Stimulated activated naive CD8-positive, alpha-beta T cell treated with anti-CD3 and anti-CD28 coated beads, Interleukin-15, Interleukin-2, amounts not matched to agents 100 U/mL and 50 U/mL, for 24 hours (primary cell): ENCODE results near the gene LRRC8D.

Experiments
- ATAC-seq: fragments of 150-1000 bp; cut with Tn5 transposase; one replicate; pipeline ENCODE4 v1.10.0; 2021
- DNase-seq: peaks from one replicate; pipeline ENCODE4 v3.0.0; 2021

Gene LRRC8D

DNA sequence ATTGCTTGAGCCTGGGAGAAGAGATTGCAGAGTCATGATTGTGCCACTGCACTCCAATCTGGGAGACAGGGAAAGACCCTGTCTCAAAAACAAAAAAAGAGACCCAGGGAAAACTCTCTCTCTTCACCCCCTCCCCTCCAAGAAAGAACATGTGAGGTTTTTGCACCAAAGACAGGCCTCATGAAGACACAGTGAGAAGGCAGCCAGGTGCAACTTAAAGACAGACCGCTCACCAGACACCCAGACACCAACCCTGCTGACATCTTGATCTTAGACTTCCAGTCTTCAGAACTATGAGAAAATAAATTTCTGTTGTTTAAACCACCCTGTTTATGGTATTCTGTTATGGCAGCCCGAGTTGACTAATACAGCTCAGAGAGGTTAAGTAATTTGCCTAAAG lies 13.3 kb upstream of the LRRC8D start:
- no peak for ATAC-seq

DNA sequence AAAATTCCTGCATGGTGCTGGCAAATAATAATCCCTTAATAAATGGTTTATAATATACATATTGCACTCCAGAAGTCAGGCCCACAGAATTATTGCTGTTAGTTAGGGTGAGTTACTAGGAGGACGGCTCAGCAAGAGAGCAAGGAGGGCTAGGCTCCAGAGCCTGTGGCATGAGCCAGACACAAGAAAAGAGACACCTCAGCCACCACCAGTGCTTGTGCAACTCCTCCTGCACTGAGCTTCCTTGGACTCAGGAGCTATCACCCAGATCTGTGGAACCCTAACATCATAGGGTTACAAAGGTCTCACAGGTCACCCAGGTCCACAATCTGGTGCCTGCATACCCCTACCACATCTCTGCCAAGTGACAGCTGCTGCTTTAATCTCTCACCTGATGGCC lies 12.8 kb upstream of the LRRC8D start:
- DNase-seq (no peak), ATAC-seq (no peak)

More for the DNA sequence above, 13.3 kb upstream of the LRRC8D start:
- DNase-seq = no peak

DNA sequence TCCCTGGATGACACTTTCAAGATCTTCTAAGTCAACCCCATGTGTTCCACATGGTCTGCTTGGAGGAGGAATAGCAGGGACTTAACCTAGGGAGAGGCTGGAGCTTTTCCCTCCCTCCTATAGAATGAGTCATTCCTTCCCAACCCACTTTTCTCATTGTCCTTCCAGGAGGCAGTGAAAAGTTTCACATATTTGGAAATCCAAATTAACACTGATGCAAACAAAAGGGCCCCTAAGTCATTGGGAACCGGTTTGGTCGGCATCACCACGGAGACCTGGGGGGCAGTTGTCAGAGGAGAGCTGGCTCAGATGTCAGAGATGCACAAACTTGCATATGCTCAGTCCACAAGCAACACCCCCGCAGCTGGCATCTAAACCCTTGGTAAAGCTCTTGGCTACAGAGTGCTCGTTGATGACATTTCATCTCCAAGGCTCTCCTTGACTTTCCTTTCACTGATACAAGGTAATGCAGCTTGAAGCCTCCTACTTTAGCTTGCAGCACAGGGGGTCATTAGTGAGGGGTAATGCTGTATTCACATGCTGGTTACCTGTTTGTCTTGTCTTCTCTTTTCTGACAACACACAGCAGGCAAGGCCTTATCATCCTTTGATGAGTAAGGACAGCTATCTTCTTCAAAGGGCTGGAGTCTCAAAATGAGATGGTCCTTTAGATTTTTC lies 12.3 kb upstream of the LRRC8D start:
- ATAC-seq (no peak), DNase-seq (no peak)

GRCh38 chr1:89809556-89809955 lies 11.3 kb upstream of the LRRC8D start:
- DNase-seq (no peak), ATAC-seq (no peak)

GRCh38 chr1:89810302-89810701 lies 10.5 kb upstream of the LRRC8D start:
- DNase-seq (no peak), ATAC-seq (no peak)

- ATAC-seq (no peak), DNase-seq (no peak)
Measured at GRCh38 chr1:89810880-89811279, 10.0 kb upstream of the LRRC8D start.

DNA sequence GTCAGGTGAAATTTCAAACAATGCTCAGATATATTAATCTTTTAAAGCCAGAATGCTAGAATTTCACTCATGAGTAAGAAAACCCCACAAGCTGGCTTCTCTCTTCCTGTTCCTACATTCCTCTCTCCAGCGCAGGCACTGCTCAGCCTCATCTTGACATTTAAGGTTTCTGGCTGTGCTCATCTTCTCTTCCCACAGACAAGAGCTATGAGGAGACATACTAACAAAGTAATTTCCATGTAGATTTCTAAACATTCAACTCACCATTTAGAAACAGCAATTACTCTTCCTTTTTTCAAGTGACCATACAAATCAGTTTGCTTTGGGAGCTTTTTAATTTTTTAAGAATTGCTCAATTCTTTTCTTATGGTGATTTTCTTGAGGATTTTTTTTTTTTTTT lies 7.8 kb upstream of the LRRC8D start:
- no peak for ATAC-seq
- no peak for DNase-seq

GRCh38 chr1:89815040-89815439 lies 5.8 kb upstream of the LRRC8D start:
- DNase-seq = no peak
- ATAC-seq = no peak

GRCh38 chr1:89815611-89816010 lies 5.2 kb upstream of the LRRC8D start:
- no peak for DNase-seq
- ATAC-seq = no peak

- ATAC-seq (no peak), DNase-seq (no peak)
Measured at GRCh38 chr1:89816366-89816765, 4.5 kb upstream of the LRRC8D start.

- ATAC-seq (peak; percentile 58), DNase-seq (peak; percentile 69)
Measured at GRCh38 chr1:89821322-89822108, 683 bp downstream of the LRRC8D start.

- ATAC-seq (no peak), DNase-seq (no peak)
Measured at GRCh38 chr1:89822109-89822962, 1.5 kb downstream of the LRRC8D start.

DNA sequence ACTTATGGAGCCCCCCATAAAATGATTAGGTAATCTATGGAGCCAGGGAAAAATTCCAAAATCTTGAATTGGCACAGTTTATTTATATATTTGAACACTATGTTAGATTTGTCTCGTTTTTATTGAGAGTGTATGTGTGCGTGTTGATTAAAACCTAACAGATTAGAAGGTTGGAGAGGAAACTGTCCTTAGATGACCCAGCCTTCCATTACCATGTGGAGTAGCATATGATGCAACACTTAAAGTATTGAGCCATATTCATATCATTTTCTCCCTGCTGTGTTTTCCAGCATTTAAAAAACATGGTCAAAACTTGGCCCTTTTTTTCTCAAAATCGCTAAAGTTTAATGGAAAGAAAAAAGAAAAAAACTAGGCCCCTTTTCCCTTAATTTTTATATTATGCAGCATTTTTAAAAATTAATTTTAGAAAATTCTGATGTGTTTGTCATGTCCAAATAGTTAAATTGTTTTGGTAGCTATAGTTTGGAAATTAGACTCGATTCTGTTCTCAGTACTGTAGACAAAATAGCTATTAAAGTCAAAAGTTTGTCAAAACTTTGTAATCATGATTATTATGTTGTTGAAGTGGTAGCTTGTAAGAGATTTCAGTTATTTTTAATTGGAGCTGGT lies 2.3 kb downstream of the LRRC8D start:
- DNase-seq (no peak), ATAC-seq (no peak)

GRCh38 chr1:89823679-89824292 lies 3.0 kb downstream of the LRRC8D start:
- DNase-seq = no peak
- ATAC-seq = no peak

GRCh38 chr1:89826594-89826993 lies 5.8 kb downstream of the LRRC8D start:
- ATAC-seq (no peak), DNase-seq (no peak)

GRCh38 chr1:89827330-89827729 lies 6.5 kb downstream of the LRRC8D start:
- no peak for ATAC-seq
- DNase-seq = no peak

DNA sequence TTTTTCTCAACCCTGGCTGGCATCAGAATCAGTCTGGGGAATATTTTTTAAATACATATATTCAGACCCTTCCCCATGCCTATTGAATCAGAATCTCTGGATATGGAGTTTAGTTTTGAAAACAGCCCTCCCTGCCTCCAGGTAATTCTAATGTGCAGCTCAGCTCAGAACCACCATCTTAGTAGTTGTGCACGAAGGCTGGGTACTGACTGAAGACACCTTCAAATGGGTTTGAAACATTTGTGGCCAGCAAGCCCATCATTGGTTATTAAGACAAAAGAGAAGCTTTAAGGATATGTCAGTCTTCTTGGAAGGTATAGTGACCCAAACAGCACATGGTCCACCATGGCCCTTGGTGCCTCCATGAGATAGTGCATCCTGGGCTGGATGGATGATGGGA lies 7.1 kb downstream of the LRRC8D start:
- ATAC-seq (no peak), DNase-seq (no peak)

GRCh38 chr1:89829186-89829585 lies 8.4 kb downstream of the LRRC8D start:
- no peak for DNase-seq
- no peak for ATAC-seq

DNA sequence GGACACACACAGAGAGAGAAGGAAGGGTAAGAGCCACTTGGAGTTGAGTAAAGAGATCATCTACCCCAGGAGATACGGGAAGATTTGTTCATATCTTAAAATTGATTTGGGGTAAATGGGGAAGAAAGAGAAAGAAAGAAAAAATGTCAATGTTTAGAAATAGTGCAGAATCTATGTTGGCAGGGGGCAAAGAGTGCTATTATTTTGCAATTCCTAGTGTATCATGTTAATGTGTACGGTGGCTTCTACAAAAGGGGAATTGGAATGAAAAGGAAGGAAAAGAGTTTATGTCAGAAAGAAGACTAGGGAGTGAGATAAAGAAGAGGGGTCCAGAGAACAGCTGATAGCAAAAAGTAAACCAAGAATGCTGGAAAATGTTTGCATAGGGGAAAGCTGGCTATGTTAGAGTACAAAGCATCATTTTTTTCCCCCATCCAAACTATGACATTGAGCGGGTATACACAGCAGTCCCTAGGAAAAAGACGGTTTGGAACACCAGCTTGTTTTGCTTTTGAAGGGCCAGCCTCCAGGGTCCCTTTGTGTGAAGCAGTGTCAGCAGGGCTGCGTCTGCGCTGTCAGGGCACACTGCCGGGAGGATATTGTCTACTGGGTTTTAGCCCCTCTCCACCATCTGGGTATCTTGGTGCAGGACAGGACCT lies 10.8 kb downstream of the LRRC8D start:
- no peak for ATAC-seq

GRCh38 chr1:89832496-89833127 lies 11.8 kb downstream of the LRRC8D start:
- ATAC-seq (no peak), DNase-seq (no peak)

More for the DNA sequence above, 10.8 kb downstream of the LRRC8D start:
- DNase-seq = no peak
